Tibial nerve (tissue), 4 donors: ENCODE results near the gene GNB5. TPM values are rescaled to one million over a fixed set of nuclear protein-coding genes. Genes with fewer than 3 reads are reported as not detected.
A peak's percentile ranks its signal among the peaks of the same experiment; 100 is the strongest.

Source experiments
- DNase-seq, 2 donors: peaks; one replicate each; pipeline ENCODE4 v3.0.0-alpha.2; 2019; ENCODE audit warnings: low spot score in 2 of 2
- H3K27ac ChIP-seq, 4 donors: fragments of 200-600 bp; sonication (generic) in 3 of 4; one replicate each; pipeline ENCODE4 v1.5.1; 2017 to 2019; ENCODE audit warnings: mild to moderate bottlenecking in 1 of 4
- H3K27me3 ChIP-seq, 2 donors: fragments of 200-600 bp; sonication (generic) in 1 of 2; one replicate each; pipeline versions ENCODE4 v1.5.1 to v1.6.0; 2017 to 2019
- H3K36me3 ChIP-seq, 3 donors: fragments of 200-600 bp; sonication (generic); one replicate each; pipeline ENCODE4 v1.5.1; 2018 to 2019
- H3K4me1 ChIP-seq, 4 donors: fragments of 200-600 bp; sonication (generic) in 3 of 4; one replicate each; pipeline ENCODE4 v1.5.1; 2017 to 2019
- H3K4me3 ChIP-seq, 4 donors: fragments of 200-600 bp; sonication (generic) in 3 of 4; one replicate each; pipeline ENCODE4 v1.5.1; 2017 to 2019; ENCODE audit warnings: mild to moderate bottlenecking in 1 of 4, moderate library complexity in 1 of 4
- H3K9me3 ChIP-seq, 4 donors: fragments of 200-600 bp; sonication (generic) in 3 of 4; one replicate each; pipeline ENCODE4 v1.5.1; 2017 to 2019
- CTCF ChIP-seq, 5 experiments: fragments of 200-600 bp in 3 of 5; fragments of 450-650 bp in 2 of 5; sonication (generic) in 3 of 5; IDR thresholded peaks; one replicate each; pipeline ENCODE4 v1.5.1; 2016 to 2019; ENCODE audit warnings: antibody characterized with exemption in 5 of 5, mild to moderate bottlenecking in 3 of 5, moderate library complexity in 2 of 5
- EP300 ChIP-seq, 2 donors: sonication (generic); formaldehyde crosslinking; IDR thresholded peaks; one replicate each; pipeline ENCODE4 v1.6.1; 2017; ENCODE audit warnings: antibody characterized with exemption in 2 of 2, mild to moderate bottlenecking in 1 of 2
- POLR2A ChIP-seq, 2 donors: fragments of 450-650 bp; IDR thresholded peaks; one replicate each; pipeline ENCODE4 v1.6.1; 2017; ENCODE audit warnings: antibody characterized with exemption in 2 of 2, mild to moderate bottlenecking in 2 of 2, moderate library complexity in 2 of 2
- WGBS, 2 donors: methylation state at CpG; one replicate each; pipeline ENCODE4 v1.1.5; 2018; 5-methylcytosine and 5-hydroxymethylcytosine counted together
- total RNA-seq, 4 donors: library from RNA; depleted of rRNA; stranded (reverse); fragments of >200 nt; gene quantifications; one replicate each; pipeline ENCODE4 v1.1.0, GENCODE V29; 2016

GNB5 gene
- total RNA-seq, 4 donors from 2014 or later = 5.5 to 24.1 (median 16.4) TPM

GRCh38 chr15:52103217-52104207 lies 87.7 kb downstream of the GNB5 start:
- DNase-seq = peak in 1 of 2 donors; percentile 63
- WGBS, 2 donors = 69 to 71% methylated on average over 5 of the region's 5 CpGs
- H3K4me3 ChIP-seq = no peak overlapping the region
- H3K4me1 ChIP-seq = no peaks in the 10 kb centered on the region
- H3K36me3 ChIP-seq = no peaks in the 10 kb centered on the region
- H3K27ac ChIP-seq = no peak overlapping the region
- peaks cover 0 to 3% of the 10 kb centered on the region in 2 donors for H3K27me3 ChIP-seq
- H3K9me3 ChIP-seq = no peaks in the 10 kb centered on the region
- TF ChIP-seq CTCF (IDR thresholded peaks at IDR 0.05) (no peak), POLR2A (IDR thresholded peaks at IDR 0.05) (no peak), EP300 (IDR thresholded peaks at IDR 0.05) (peak in 1 of 2 donors; percentile 11)

- DNase-seq = no peak
- no peak overlapping the region for H3K4me3 ChIP-seq
- TF ChIP-seq EP300 (IDR thresholded peaks at IDR 0.05) (no peak), POLR2A (IDR thresholded peaks at IDR 0.05) (no peak), CTCF (IDR thresholded peaks at IDR 0.05) (no peak)
- H3K27ac ChIP-seq = no peak overlapping the region
- no peaks in the 10 kb centered on the region for H3K27me3 ChIP-seq
- H3K4me1 ChIP-seq = peaks cover 0 to under 1% (median 0%) of the 10 kb centered on the region in 4 donors
- H3K36me3 ChIP-seq = no peaks in the 10 kb centered on the region
- no peaks in the 10 kb centered on the region for H3K9me3 ChIP-seq
- 85 to 89% methylated on average over 2 of the region's 2 CpGs for WGBS, 2 donors
Measured at GRCh38 chr15:52102463-52102862, 88.7 kb downstream of the GNB5 start.

- Histone ChIP-seq H3K4me3 (no peak overlapping the region), H3K9me3 (no peaks in the 10 kb centered on the region), H3K36me3 (no peaks in the 10 kb centered on the region), H3K27ac (no peak overlapping the region), H3K27me3 (no peaks in the 10 kb centered on the region), H3K4me1 (peaks cover 0 to 5% (median 0%) of the 10 kb centered on the region in 4 donors)
- TF ChIP-seq CTCF (IDR thresholded peaks at IDR 0.05) = no peak
- no peak for TF ChIP-seq POLR2A (IDR thresholded peaks at IDR 0.05)
- no peak for TF ChIP-seq EP300 (IDR thresholded peaks at IDR 0.05)
- 88 to 91% methylated on average over 16 of the region's 16 CpGs for WGBS, 2 donors
- no peak for DNase-seq
Measured at GRCh38 chr15:52101542-52102323, 89.5 kb downstream of the GNB5 start.

- peak; percentile 61 to 65 for DNase-seq
- Histone ChIP-seq H3K27ac (no peak overlapping the region), H3K9me3 (no peaks in the 10 kb centered on the region), H3K4me3 (no peak overlapping the region), H3K27me3 (no peaks in the 10 kb centered on the region), H3K36me3 (no peaks in the 10 kb centered on the region), H3K4me1 (peaks cover 0 to 5% (median 0%) of the 10 kb centered on the region in 4 donors)
- WGBS, 2 donors = 59 to 60% methylated on average over 6 of the region's 6 CpGs
- TF ChIP-seq EP300 (IDR thresholded peaks at IDR 0.05) (peak in 1 of 2 donors; percentile 54), POLR2A (IDR thresholded peaks at IDR 0.05) (no peak), CTCF (IDR thresholded peaks at IDR 0.05) (no peak)
Measured at GRCh38 chr15:52100807-52101442, 90.3 kb downstream of the GNB5 start.
